GM19328 (cell line): ENCODE data around the gene NOL9.
"Not testable (repeated sequence)": the region's sequence is repeated elsewhere in the genome, so short reads cannot be mapped to it uniquely, and the experiment has no call there.

ENCODE experiments used
- ATAC-seq: cut with Tn5 transposase; IDR thresholded peaks from one replicate; pipeline ENCODE4 v1.9.1; 2021; ENCODE audit warnings: mild to moderate bottlenecking, moderate library complexity; ENCODE audit not compliant: unreplicated experiment

NOL9 gene

GRCh38 chr1:6574818-6575217, 20.5 kb upstream of the NOL9 start:
- ATAC-seq = no peak

- no peak for ATAC-seq
Observed at GRCh38 chr1:6574025-6574620, 19.8 kb upstream of the NOL9 start.

- ATAC-seq = no peak
Observed at GRCh38 chr1:6572653-6573383, 18.5 kb upstream of the NOL9 start.

- no peak for ATAC-seq
Observed at GRCh38 chr1:6570987-6571386, 16.7 kb upstream of the NOL9 start.

- ATAC-seq = no peak
Observed at GRCh38 chr1:6570100-6570499, 15.8 kb upstream of the NOL9 start.

- no peak for ATAC-seq
Observed at GRCh38 chr1:6569033-6569432, 14.7 kb upstream of the NOL9 start.

GRCh38 chr1:6560267-6560666, 6.0 kb upstream of the NOL9 start:
- ATAC-seq = no peak

GRCh38 chr1:6559161-6559560, 4.8 kb upstream of the NOL9 start:
- not testable (repeated sequence) for ATAC-seq

GRCh38 chr1:6557597-6557996, 3.3 kb upstream of the NOL9 start:
- no peak for ATAC-seq

- ATAC-seq = no peak
Observed at GRCh38 chr1:6554907-6555778, 830 bp upstream of the NOL9 start, which contains the start of gene TAS1R1. Gene TAS1R1, plus strand, starts transcription at chr1:6555307. Its CDS starts 67 bp downstream, at chr1:6555374.

- ATAC-seq = no peak
Observed at GRCh38 chr1:6547301-6547700, 7.0 kb downstream of the NOL9 start.

- ATAC-seq = no peak
Observed at GRCh38 chr1:6546326-6546725, 8.0 kb downstream of the NOL9 start.

- no peak for ATAC-seq
Observed at GRCh38 chr1:6545276-6546112, 8.8 kb downstream of the NOL9 start.

GRCh38 chr1:6544831-6545230, 9.5 kb downstream of the NOL9 start:
- no peak for ATAC-seq

- ATAC-seq = no peak
Observed at GRCh38 chr1:6538956-6539355, 15.4 kb downstream of the NOL9 start.

GRCh38 chr1:6536291-6536690, 18.0 kb downstream of the NOL9 start:
- no peak for ATAC-seq

GRCh38 chr1:6535214-6535613, 19.1 kb downstream of the NOL9 start:
- no peak for ATAC-seq

GRCh38 chr1:6534248-6534822, 20.0 kb downstream of the NOL9 start:
- ATAC-seq = no peak

GRCh38 chr1:6531996-6532395, 22.3 kb downstream of the NOL9 start:
- ATAC-seq = no peak

- no peak for ATAC-seq
Observed at GRCh38 chr1:6530504-6531160, 23.7 kb downstream of the NOL9 start.
